ENCODE measurements around the gene FEZF1. TPM values are rescaled to one million over a fixed set of nuclear protein-coding genes. Genes with fewer than 3 reads are reported as not detected.

The FEZF1 gene
- total and polyA plus RNA-seq, 11 donors = 0.16 to 0.20 TPM; not detected in 9

- ATAC-seq (no peak), DNase-seq (no peak)
- 43 to 50% (median 45%) methylated on average over 4 of the region's 4 CpGs for WGBS, 4 donors
- Histone ChIP-seq H3K9me3 (no peaks in the 10 kb centered on the region), H3K36me3 (no peaks in the 10 kb centered on the region), H3K27ac (no peak overlapping the region), H3K27me3 (peaks cover 0 to 13% (median 0%) of the 10 kb centered on the region in 9 donors), H3K4me3 (no peak overlapping the region), H3K4me1 (no peaks in the 10 kb centered on the region)
- no peak for TF ChIP-seq CTCF (IDR thresholded peaks at IDR 0.05)
- TF ChIP-seq POLR2A (IDR thresholded peaks at IDR 0.05) = no peak
- intact Hi-C loops (cut with DNase I) = no loop called here
Observed at GRCh38 chr7:122261442-122261841, 43.1 kb downstream of the FEZF1 start.

- Histone ChIP-seq H3K27me3 (peaks cover 0 to 13% (median 0%) of the 10 kb centered on the region in 9 donors), H3K36me3 (no peaks in the 10 kb centered on the region), H3K4me3 (no peak overlapping the region), H3K27ac (no peak overlapping the region), H3K4me1 (no peaks in the 10 kb centered on the region), H3K9me3 (no peaks in the 10 kb centered on the region)
- no peak for ATAC-seq
- intact Hi-C loops (cut with DNase I) = no loop called here
- TF ChIP-seq POLR2A (IDR thresholded peaks at IDR 0.05) (no peak), CTCF (IDR thresholded peaks at IDR 0.05) (no peak)
- DNase-seq = no peak
Observed at GRCh38 chr7:122261016-122261415, 43.5 kb downstream of the FEZF1 start.

GRCh38 chr7:122260336-122260735 lies 44.2 kb downstream of the FEZF1 start:
- ATAC-seq = no peak
- no peak for TF ChIP-seq CTCF (IDR thresholded peaks at IDR 0.05)
- no peak for TF ChIP-seq POLR2A (IDR thresholded peaks at IDR 0.05)
- no peaks in the 10 kb centered on the region for H3K36me3 ChIP-seq
- no peak overlapping the region for H3K27ac ChIP-seq
- H3K9me3 ChIP-seq = no peaks in the 10 kb centered on the region
- peaks cover 0 to 13% (median 0%) of the 10 kb centered on the region in 9 donors for H3K27me3 ChIP-seq
- WGBS, 4 donors = 31 to 46% (median 40%) methylated on average over 2 of the region's 2 CpGs
- no peak for DNase-seq
- no peak overlapping the region for H3K4me3 ChIP-seq
- H3K4me1 ChIP-seq = no peaks in the 10 kb centered on the region
- intact Hi-C loops (cut with DNase I) = no loop called here

GRCh38 chr7:122258971-122259370 lies 45.6 kb downstream of the FEZF1 start:
- no peaks in the 10 kb centered on the region for H3K4me1 ChIP-seq
- no peak for DNase-seq
- no peak for ATAC-seq
- H3K9me3 ChIP-seq = no peaks in the 10 kb centered on the region
- TF ChIP-seq CTCF (IDR thresholded peaks at IDR 0.05) (no peak), POLR2A (IDR thresholded peaks at IDR 0.05) (no peak)
- no peaks in the 10 kb centered on the region for H3K36me3 ChIP-seq
- no peak overlapping the region for H3K27ac ChIP-seq
- WGBS, 4 donors = 37 to 59% (median 54%) methylated on average over 2 of the region's 2 CpGs
- H3K4me3 ChIP-seq = no peak overlapping the region
- H3K27me3 ChIP-seq = peaks cover 0 to 13% (median 0%) of the 10 kb centered on the region in 9 donors
- intact Hi-C loops (cut with DNase I) = no loop called here
